Stromal cell of bone marrow (primary cell): ENCODE results near the gene CYGB.

Experiments used
- DNase-seq: peaks from one replicate; pipeline ENCODE4 v3.0.0-alpha.2; 2012; ENCODE audit warnings: low read depth

Gene CYGB

DNA sequence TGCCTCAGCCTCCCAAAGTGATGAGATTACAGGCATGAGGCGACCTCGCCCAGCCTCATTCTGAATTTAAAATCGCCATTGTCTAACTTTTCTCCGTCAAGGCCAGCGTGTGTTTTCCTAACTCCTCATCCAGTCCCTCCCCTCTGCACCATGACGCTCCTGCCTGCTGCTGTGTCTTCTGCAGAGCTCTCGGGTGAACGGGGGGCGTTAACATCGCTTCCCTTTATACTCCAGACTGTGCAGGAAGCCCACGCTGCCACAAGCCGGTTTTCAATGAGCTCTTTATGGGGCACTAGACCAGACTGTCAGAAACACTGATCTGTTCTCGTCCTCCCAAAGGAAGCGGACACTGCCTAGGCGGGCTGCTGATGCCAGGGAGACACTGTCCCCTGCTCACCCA is 56.9 kb downstream of the CYGB start:
- no peak for DNase-seq

DNA sequence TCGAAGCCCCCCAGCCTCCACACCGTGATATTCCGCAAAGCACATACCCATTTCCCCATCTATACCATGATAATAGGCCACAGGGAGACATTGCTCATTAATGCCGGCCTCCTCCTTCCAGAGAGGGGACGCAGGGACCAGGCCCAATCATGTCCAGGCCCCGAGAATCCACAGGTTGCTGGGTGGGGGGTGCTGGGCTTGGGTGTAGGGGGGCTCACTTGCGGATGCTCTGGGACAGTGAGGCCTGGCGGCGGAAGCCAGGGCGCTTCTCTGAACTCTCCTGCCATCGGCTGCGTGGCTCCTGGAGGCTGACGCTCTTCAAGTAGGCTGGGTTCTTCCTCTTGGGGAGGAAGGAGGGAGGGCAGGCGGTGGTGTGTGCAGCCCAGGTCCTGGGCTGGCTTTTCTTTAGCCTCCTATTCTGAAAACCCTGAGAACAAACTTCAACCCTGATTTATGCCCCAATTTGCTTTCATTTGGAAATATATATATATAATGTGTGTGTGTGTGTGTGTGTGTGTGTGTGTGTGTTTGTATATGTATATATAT is 57.9 kb downstream of the CYGB start:
- no peak for DNase-seq

DNA sequence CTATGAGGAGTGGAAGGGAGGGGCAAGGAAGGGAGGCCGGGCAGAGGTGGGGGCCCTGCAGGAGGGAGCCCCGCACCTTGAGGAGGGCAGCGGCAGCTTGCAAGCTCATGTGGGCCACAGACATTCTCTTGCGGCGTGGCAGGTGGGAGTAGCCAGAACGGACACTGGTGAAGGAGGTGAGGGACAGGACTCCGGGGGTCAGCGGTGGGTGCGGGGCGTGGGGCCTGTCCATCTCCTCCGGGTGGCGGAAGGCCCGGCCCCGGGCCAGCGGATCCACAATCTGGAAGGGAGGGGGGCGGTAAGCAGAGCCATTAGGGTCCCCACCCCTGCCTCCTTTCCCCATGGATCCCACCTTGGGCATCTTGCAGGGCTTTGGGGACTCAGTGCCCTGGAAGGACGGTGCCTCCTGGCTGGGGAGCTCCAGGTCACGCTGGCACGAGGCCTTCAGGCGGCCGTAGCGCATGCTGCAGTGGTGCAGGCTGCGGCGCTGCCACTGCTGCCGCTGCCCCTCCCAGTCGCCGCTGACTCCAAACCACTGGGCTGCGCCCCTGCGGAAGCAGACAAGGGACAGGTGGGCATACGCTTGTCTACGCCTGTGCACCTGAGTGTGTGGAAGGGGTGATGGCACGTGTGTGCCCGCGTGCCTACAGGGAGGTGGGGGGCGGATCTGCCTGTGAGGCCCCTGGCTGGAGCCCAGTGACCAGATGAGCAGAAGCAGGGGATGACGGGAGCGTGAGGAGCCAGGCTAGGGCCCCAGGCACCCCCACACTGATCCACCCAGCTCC is 58.6 kb downstream of the CYGB start:
- DNase-seq, result no peak

DNA sequence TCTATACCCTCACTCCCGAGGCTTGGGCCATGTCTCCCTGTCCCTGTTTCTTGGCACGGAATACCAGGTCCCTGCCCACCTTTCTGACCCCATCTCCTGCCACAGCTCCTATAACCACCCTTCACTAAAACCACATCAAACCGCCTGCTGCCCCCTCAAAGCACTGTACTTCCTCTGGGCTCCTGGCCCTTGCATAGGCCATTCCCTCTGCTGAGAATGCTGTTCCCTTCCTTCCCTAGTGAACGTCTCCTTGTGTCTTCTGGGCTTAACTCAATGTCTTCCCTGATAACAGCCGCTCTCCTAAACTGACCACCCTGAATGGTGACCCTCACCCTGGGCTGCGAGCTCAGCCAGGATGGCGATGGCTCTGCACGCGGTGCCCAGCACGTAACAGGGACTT is 59.4 kb downstream of the CYGB start:
- no peak for DNase-seq

DNA sequence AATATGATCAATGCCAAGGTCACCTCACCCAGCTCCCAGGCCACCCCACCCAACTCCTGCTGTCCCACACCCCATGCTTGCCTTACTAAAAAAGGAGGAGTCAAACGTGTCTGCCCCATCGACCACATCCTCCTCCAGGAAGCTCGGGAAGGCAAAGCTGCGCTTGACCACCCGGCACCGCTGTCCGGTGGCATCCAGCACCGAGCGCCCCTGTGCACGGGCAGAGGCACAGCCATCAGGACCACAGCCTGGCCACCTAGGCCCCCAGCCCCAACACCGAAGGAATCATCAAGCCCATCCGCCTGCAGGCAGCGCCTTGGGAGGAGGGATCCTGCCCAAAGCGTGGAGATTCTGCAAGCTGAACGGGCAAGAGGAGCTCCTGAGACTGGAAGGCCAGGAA is 59.9 kb downstream of the CYGB start:
- no peak for DNase-seq
